ENCODE data around the gene TPBG. TPM values are rescaled to one million over a fixed set of nuclear protein-coding genes. Genes with fewer than 3 reads are reported as not detected.
"Not testable (repeated sequence)": the region's sequence is repeated elsewhere in the genome, so short reads cannot be mapped to it uniquely, and the experiment has no call there.

Gene TPBG
- total RNA-seq, 1 donor, result 47.5 TPM

DNA sequence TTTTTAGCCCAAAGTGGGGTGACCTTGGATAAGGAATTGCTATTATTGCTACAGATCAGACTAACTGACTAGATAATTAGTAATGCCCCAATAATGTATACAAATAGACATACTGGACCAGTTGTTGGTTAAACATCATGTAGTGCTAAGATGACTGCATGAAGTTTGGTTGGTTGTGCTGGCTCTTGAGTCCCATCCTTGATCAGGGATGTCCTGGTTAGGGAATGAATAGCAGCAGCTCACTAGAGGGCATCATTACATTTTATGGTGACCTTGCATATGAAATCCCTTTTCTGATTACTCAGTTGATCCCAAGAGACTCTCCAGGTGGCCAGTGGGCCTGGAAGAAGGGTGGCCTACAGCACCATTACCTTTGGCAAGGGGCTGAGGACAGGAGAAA is 10.9 kb downstream of the TPBG start:
- TF ChIP-seq CTCF (IDR thresholded peaks at IDR 0.05; ENCODE audit: insufficient read depth, low read depth, low read length), result no peak
- no peak for DNase-seq (ENCODE audit: low read depth)
- H3K4me3 ChIP-seq (ENCODE audit: low read depth, low read length), result no peak overlapping the region

DNA sequence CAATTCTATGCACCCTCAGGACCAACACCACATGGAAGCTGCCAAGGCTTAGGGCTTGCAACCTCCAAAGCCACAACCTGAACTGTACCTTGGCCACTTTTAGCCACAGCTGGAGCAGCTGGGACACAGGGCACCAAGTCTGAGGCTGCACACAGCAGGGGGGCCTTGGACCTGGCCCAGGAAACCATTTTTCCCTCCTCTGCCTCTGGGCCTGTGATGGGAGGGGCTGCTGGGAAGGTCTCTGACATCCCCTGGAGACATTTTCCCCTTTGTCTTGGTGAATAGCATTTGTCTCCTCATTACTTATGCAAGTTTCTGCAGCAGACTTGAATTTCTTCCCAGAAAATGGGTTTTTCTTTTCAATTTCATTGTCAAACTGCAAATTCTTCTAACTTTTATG is 13.0 kb downstream of the TPBG start:
- no peak for TF ChIP-seq CTCF (IDR thresholded peaks at IDR 0.05; ENCODE audit: insufficient read depth, low read depth, low read length)
- no peak for DNase-seq (ENCODE audit: low read depth)
- H3K4me3 ChIP-seq (ENCODE audit: low read depth, low read length), result no peak overlapping the region

DNA sequence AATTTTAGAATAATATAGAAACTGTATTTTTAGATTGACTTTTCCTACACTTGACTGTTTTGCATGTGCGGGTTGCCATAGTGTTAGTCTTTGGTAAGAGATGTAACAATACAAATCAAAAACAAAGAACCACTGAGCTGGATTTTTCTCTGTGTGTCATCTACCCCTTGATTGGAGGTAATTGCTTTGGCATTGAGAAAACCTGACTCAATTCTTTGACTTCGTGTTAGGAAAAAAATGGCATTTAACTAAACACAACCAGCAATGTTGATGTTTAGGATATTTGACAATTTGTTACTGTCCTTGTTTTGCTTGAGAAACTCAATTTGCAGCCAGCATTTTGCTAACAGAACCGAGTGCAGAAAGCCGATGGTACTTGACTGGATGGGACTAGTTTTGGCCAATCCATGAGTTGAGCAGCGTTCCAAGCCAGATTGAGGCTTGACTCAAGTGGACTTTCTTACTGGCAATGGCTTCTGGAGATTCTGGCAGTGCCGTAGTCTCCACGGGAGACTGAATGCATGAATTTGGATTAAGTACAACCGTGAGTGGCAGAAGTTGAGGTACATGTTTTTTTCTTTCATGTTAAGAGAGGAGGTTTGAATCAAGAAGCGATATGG is 17.1 kb downstream of the TPBG start:
- no peak for TF ChIP-seq CTCF (IDR thresholded peaks at IDR 0.05; ENCODE audit: insufficient read depth, low read depth, low read length)
- no peak for DNase-seq (ENCODE audit: low read depth)
- H3K4me3 ChIP-seq (ENCODE audit: low read depth, low read length), result no peak overlapping the region

- no peak for TF ChIP-seq CTCF (IDR thresholded peaks at IDR 0.05; ENCODE audit: insufficient read depth, low read depth, low read length)
- no peak for DNase-seq (ENCODE audit: low read depth)
- H3K4me3 ChIP-seq (ENCODE audit: low read depth, low read length), result no peak overlapping the region
Measured at GRCh38 chr6:82381278-82381677, 17.7 kb downstream of the TPBG start.

DNA sequence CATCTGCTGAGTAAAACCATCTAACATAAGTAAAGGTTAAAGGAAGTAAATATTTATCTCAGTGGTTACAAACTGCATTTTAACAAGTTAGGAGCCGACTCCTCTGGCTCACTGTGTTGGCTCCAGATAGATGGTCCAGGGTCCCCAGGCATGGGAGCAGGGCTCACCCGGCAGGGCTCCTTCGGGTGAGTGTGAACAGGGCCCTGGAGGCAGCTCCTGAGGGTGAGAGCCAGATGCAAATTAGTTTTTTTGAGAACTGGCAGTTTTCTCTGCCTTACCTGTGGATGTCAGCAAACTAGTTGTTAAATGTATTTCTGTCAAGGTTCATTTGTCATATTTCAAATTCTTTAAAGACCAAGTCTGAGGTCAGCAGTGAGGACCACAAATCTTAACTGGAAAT is 21.5 kb downstream of the TPBG start:
- H3K4me3 ChIP-seq (ENCODE audit: low read depth, low read length), result no peak overlapping the region
- no peak for DNase-seq (ENCODE audit: low read depth)
- TF ChIP-seq CTCF (IDR thresholded peaks at IDR 0.05; ENCODE audit: insufficient read depth, low read depth, low read length), result no peak

- no peak for DNase-seq (ENCODE audit: low read depth)
- H3K4me3 ChIP-seq (ENCODE audit: low read depth, low read length), result no peak overlapping the region
- TF ChIP-seq CTCF (IDR thresholded peaks at IDR 0.05; ENCODE audit: insufficient read depth, low read depth, low read length), result no peak
Measured at GRCh38 chr6:82385546-82385945, 21.9 kb downstream of the TPBG start.

DNA sequence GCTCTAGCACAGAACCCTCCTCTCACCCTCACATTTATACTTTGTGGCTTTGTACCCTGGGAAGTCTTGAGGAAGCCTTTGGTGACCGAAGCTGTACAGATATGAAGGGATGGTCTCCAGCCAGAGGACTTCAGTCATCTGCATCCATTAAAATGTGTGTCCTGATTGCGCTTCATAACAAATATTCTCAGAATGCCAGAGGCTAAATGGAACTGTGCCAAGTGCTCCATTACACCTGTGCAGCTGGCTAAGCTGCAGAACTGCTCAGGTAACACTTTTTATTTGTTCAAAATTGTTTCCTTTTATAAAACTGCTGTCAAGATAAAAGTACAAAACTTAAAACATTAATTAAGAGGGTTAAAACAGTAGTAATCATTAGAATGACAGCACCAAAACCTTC is 22.3 kb downstream of the TPBG start:
- no peak for DNase-seq (ENCODE audit: low read depth)
- no peak for TF ChIP-seq CTCF (IDR thresholded peaks at IDR 0.05; ENCODE audit: insufficient read depth, low read depth, low read length)
- no peak overlapping the region for H3K4me3 ChIP-seq (ENCODE audit: low read depth, low read length)

DNA sequence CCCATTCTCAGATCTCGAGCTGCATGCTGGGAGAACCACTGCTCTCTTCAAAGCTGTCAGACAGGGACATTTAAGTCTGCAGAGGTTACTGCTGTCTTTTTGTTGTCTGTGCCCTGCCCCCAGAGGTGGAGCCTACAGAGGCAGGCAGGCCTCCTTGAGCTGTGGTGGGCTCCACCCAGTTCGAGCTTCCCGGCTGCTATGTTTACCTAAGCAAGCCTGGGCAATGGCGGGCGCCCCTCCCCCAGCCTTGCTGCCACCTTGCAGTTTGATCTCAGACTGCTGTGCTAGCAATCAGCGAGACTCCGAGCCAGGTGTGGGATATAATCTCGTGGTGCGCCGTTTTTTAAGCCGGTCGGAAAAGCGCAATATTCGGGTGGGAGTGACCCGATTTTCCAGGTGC is 31.2 kb downstream of the TPBG start:
- not testable (repeated sequence) for H3K4me3 ChIP-seq (ENCODE audit: low read depth, low read length)

More for the DNA sequence above, 31.2 kb downstream of the TPBG start:
- not testable (repeated sequence) for DNase-seq (ENCODE audit: low read depth)

Data from fibroblast of villous mesenchyme (primary cell).